SJSA1 (cell line): ENCODE measurements around the gene MYCL. TPM values are rescaled to one million over a fixed set of nuclear protein-coding genes. Genes with fewer than 3 reads are reported as not detected.
A peak's percentile ranks its signal among the peaks of the same experiment; 100 is the strongest.
"Not testable (repeated sequence)": the region's sequence is repeated elsewhere in the genome, so short reads cannot be mapped to it uniquely, and the experiment has no call there.

Experiments used
- DNase-seq, 2 experiments: peaks; one replicate each; pipeline ENCODE4 v3.0.0-alpha.2; 2015 to 2020; ENCODE audit warnings: low spot score in 2 of 2, low read depth in 1 of 2
- H3K27ac ChIP-seq: fragments of 250-450 bp; sonication (Bioruptor Pico); 2 replicates; pipeline ENCODE4 v1.5.1; 2020; ENCODE audit warnings: mild to moderate bottlenecking, moderate library complexity
- H3K27me3 ChIP-seq: fragments of 250-450 bp; sonication (Bioruptor Pico); replicated peaks from 2 replicates; pipeline ENCODE4 v1.5.1; 2020; ENCODE audit warnings: mild to moderate bottlenecking, moderate library complexity
- H3K36me3 ChIP-seq: fragments of 250-450 bp; sonication (Bioruptor Pico); 2 replicates; pipeline ENCODE4 v1.5.1; 2020; ENCODE audit warnings: mild to moderate bottlenecking
- H3K4me1 ChIP-seq: fragments of 250-450 bp; sonication (Bioruptor Pico); replicated peaks from 2 replicates; pipeline ENCODE4 v1.6.1; 2021; ENCODE audit warnings: mild to moderate bottlenecking
- H3K4me3 ChIP-seq: fragments of 250-450 bp; sonication (Bioruptor Pico); 2 replicates; pipeline ENCODE4 v1.5.1; 2020; ENCODE audit warnings: mild to moderate bottlenecking
- H3K9me3 ChIP-seq: fragments of 250-450 bp; sonication (Bioruptor Pico); replicated peaks from 2 replicates; pipeline ENCODE4 v1.5.1; 2020; ENCODE audit warnings: mild to moderate bottlenecking
- total RNA-seq: library from RNA; depleted of rRNA; stranded (reverse); fragments of >200 nt; shearing (Covaris generic); gene quantifications from 2 replicates; pipeline ENCODE4 v1.2.3, GENCODE V29; 2014

MYCL gene
- total RNA-seq, 1 experiment from 2014 or later, result 8.1 TPM

DNA sequence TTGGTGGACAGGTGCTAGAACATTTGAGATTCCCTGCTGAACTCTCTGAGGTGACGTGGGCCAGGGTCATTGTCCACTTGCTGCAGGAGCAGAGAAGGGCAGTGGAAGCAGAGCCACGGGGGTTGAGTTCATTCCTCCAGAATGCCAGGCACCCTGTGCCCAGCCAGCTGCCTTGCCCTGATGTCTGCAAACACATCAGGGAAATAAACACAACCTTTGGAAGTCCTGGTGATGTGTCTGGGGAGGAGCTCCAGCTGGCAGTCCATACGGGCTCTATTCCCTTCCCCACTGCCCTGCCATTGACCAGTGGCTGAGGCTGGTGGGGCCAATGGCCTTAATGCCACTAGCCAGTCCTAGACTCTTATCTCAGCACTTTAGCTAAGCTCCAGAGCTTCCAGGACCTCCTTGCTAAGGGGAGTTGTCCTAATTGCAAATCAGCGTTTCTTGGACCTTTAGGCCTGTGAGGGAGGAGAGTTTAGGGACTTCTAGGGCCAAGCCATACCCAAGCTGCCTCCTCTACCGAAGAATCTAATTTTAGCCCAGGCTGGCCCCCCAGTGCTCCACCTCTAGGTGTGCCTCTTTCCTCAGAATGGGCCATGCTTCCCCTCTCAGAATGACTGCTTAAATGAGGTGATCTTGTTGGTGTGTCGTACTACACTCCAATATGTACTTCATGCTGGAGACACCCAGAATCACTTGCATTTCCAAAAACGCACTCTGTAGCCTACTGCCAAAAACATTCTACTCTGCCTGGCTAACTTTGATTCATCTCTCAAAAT lies 27.3 kb upstream of the MYCL start:
- Histone ChIP-seq H3K36me3 (no peaks in the 10 kb centered on the region), H3K4me3 (no peak overlapping the region), H3K9me3 (no peaks in the 10 kb centered on the region), H3K4me1 (no peaks in the 10 kb centered on the region), H3K27me3 (no peaks in the 10 kb centered on the region), H3K27ac (no peak overlapping the region)
- no peak for DNase-seq

DNA sequence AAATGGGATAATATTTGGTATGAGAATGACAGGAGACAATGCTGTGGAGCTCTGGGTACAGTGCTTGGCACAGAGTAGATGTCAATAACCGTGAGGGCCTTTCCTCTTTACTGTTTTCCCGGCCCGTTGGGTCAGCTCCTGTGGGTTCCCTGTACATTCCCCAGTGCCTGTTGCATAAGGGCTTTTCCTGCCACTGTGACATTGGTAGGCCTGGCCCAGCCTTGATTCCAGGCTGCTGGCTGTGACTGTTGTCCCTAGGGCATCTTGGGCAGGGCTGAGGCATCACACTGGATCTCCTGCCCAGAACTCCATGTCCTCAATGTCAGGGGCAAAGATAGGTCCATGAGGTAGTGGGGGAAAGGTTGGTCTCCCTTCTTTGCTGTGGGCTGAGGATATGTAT lies 25.8 kb upstream of the MYCL start:
- Histone ChIP-seq H3K27me3 (no peaks in the 10 kb centered on the region), H3K4me3 (no peak overlapping the region), H3K27ac (no peak overlapping the region), H3K36me3 (no peaks in the 10 kb centered on the region), H3K4me1 (no peaks in the 10 kb centered on the region), H3K9me3 (no peaks in the 10 kb centered on the region)
- no peak for DNase-seq

DNA sequence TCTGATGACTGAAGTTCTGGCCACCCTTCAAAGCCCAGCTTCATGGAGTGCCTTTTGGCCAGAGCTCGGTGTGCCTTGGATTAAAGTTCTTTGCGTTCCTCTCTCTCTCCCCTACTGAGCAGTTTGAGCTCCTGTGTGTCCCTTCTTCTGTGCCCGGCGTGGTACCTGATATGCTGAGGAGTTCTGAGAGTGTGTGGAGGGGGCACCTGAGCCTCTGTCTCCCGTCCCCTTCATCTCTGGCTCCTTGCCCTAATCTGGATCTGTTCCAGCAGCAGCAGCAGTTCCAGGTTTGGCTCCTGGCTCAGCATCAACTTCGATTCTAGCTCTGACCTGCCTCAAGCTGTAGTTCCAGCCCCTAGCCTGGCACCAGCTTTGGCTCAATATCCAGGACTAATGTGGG lies 25.1 kb upstream of the MYCL start:
- H3K9me3 ChIP-seq, result no peaks in the 10 kb centered on the region
- no peaks in the 10 kb centered on the region for H3K27me3 ChIP-seq
- H3K4me1 ChIP-seq, result no peaks in the 10 kb centered on the region
- no peaks in the 10 kb centered on the region for H3K36me3 ChIP-seq
- no peak overlapping the region for H3K27ac ChIP-seq
- DNase-seq, result no peak
- H3K4me3 ChIP-seq, result no peak overlapping the region

- H3K4me3 ChIP-seq, result no peak overlapping the region
- H3K36me3 ChIP-seq, result no peaks in the 10 kb centered on the region
- H3K4me1 ChIP-seq, result no peaks in the 10 kb centered on the region
- no peak for DNase-seq
- H3K27me3 ChIP-seq, result no peaks in the 10 kb centered on the region
- no peak overlapping the region for H3K27ac ChIP-seq
- H3K9me3 ChIP-seq, result no peaks in the 10 kb centered on the region
These were observed 24.7 kb upstream of the MYCL start for GRCh38 chr1:39926343-39926793.

GRCh38 chr1:39925721-39926342 lies 24.1 kb upstream of the MYCL start:
- DNase-seq, result no peak
- Histone ChIP-seq H3K27ac (no peak overlapping the region), H3K4me1 (no peaks in the 10 kb centered on the region), H3K27me3 (no peaks in the 10 kb centered on the region), H3K4me3 (no peak overlapping the region), H3K9me3 (no peaks in the 10 kb centered on the region), H3K36me3 (no peaks in the 10 kb centered on the region)

DNA sequence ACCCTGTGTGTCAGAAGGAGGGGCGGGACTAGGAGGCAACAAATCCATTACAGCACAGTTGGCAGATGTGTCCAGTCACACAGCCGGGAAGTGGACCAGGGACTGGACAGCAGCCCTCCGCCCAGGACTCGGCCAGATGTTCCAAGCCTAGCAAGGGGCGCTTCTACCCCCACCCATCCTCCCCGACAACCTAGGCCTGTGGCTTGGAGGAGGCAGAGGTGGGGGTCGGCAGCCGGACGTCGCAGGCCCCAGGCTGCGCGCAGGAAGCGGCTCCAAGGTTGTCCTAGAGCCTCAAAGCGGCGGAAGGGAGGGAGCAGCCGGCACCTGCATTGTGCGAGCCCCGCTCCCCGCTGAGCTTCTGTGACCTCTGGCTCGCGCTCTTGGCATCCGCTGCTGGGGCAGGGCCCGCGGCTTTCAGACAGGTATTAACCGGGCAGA lies 20.6 kb upstream of the MYCL start:
- H3K27me3 ChIP-seq, result no peaks in the 10 kb centered on the region
- no peaks in the 10 kb centered on the region for H3K36me3 ChIP-seq
- H3K27ac ChIP-seq, result no peak overlapping the region
- H3K4me3 ChIP-seq, result no peak overlapping the region
- H3K9me3 ChIP-seq, result no peaks in the 10 kb centered on the region
- DNase-seq, result no peak
- H3K4me1 ChIP-seq, result no peaks in the 10 kb centered on the region

DNA sequence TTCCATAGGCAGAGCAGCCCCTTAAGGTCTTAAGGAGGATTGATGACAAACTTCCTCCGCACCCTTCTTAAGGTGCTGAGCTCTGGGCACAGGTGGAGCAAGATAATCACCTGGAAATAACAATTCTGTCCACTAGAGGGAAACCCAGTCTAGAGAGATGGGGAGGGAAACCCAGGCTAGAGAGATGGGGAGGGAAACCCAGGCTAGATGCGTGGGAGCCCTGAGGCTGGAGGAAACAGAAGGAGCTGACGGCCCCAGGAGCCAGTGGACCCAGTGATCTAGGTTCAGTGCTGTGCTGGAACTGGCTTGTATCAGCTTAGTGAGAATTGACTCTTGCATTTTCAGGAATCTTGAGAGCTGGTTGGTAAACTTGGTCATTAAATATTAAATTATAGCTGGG lies 17.8 kb upstream of the MYCL start:
- Histone ChIP-seq H3K36me3 (no peaks in the 10 kb centered on the region), H3K4me3 (no peak overlapping the region), H3K4me1 (no peaks in the 10 kb centered on the region), H3K9me3 (no peaks in the 10 kb centered on the region), H3K27ac (no peak overlapping the region), H3K27me3 (no peaks in the 10 kb centered on the region)
- peak in 1 of 2 experiments; percentile 37 for DNase-seq

DNA sequence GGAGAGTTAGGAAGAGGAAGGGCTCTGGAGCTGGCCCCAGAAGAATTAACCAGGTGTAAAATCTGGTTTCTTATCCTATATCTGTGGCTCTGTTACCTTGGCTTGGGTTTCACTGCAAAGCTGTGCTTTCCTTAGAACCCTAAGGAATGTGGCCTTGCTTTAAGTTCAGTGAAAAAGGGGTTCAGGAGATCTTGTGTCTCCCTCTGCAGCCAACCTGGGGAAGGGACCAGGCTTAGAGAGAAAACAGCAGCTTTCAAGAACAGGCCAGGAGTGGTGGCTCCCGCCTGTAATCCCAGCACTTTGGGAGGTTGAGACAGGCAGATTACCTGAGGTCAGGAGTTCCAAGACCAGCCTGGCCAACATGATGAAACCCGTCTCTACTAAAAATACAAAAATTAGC lies 16.1 kb upstream of the MYCL start:
- H3K9me3 ChIP-seq, result no peaks in the 10 kb centered on the region
- DNase-seq, result no peak
- H3K27ac ChIP-seq, result no peak overlapping the region
- H3K4me1 ChIP-seq, result no peaks in the 10 kb centered on the region
- H3K27me3 ChIP-seq, result no peaks in the 10 kb centered on the region
- no peaks in the 10 kb centered on the region for H3K36me3 ChIP-seq
- no peak overlapping the region for H3K4me3 ChIP-seq

DNA sequence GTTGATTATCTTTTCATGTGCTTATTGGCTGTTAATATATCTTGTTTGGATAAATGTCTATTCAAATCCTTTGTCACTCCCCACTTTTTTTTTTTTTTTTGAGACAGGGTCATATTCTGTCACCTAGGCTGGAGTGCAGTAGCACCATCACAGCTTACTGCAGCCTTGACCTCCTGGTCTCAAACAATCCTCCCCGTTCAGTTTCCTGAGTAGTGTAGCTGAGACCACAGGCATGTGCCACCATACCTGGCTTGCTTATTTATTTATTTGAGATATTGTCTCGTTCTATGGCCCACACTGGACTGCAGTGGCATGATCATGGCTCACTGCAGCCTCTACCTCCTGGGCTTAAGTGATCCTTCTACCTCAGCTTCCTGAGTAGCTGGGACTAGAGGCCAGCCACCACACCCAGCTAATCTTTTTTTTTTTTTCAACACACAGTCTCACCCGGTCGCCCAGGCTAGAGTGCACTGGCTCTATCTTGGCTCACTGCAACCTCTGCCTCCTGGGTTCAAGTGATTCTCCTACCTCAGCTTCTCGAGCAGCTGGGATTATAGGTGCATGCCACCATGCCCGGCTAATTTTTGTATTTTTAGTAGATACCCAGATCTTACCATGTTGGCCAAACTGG lies 13.9 kb upstream of the MYCL start:
- DNase-seq, result no peak
- Histone ChIP-seq H3K4me3 (no peak overlapping the region), H3K27me3 (no peaks in the 10 kb centered on the region), H3K4me1 (no peaks in the 10 kb centered on the region), H3K9me3 (no peaks in the 10 kb centered on the region), H3K36me3 (no peaks in the 10 kb centered on the region), H3K27ac (no peak overlapping the region)

DNA sequence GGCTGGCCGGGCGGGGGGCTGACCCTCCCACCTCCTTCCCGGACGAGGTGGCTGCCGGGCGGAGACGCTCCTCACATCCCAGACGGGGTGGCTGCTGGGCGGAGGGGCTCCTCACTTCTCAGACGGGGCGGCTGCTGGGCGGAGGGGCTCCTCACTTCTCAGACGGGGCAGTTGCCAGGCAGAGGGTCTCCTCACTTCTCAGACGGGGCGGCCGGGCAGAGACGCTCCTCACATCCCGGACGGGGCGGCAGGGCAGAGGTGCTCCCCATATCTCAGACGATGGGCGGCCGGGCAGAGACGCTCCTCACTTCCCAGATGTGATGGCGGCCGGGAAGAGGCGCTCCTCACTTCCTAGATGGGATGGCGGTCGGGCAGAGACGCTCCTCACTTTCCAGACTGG lies 11.4 kb upstream of the MYCL start:
- DNase-seq, H3K4me1 ChIP-seq, H3K9me3 ChIP-seq, H3K27me3 ChIP-seq, H3K4me3 ChIP-seq, H3K36me3 ChIP-seq, H3K27ac ChIP-seq: not testable (repeated sequence)

GRCh38 chr1:39910263-39910662 lies 8.5 kb upstream of the MYCL start:
- no peaks in the 10 kb centered on the region for H3K36me3 ChIP-seq
- H3K4me3 ChIP-seq, result no peak overlapping the region
- no peaks in the 10 kb centered on the region for H3K27me3 ChIP-seq
- H3K27ac ChIP-seq, result no peak overlapping the region
- peaks cover 8% of the 10 kb centered on the region for H3K9me3 ChIP-seq
- DNase-seq, result no peak
- H3K4me1 ChIP-seq, result no peaks in the 10 kb centered on the region

DNA sequence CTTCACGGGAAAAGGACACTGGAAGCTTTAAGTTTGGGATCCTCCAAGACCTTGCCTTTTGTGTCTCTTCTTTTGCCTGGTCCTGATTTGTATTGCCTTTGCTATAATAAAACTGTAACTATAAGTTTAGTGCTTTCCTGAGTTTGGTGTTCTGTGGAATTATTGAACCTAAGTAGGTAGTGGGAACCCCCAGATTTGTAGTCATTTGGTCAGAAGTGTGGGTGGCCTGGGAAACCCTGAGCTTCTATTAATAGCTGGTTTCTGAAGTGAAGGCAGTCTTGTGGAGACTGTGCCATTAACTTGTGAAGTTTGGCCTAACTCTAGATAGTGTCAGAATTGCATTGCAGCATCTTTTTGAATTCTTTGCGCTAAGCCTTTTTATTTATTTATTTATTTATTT lies 6.8 kb upstream of the MYCL start:
- DNase-seq, result no peak
- Histone ChIP-seq H3K27me3 (no peaks in the 10 kb centered on the region), H3K36me3 (no peaks in the 10 kb centered on the region), H3K4me3 (no peak overlapping the region), H3K9me3 (peaks cover 8% of the 10 kb centered on the region), H3K4me1 (no peaks in the 10 kb centered on the region), H3K27ac (no peak overlapping the region)

DNA sequence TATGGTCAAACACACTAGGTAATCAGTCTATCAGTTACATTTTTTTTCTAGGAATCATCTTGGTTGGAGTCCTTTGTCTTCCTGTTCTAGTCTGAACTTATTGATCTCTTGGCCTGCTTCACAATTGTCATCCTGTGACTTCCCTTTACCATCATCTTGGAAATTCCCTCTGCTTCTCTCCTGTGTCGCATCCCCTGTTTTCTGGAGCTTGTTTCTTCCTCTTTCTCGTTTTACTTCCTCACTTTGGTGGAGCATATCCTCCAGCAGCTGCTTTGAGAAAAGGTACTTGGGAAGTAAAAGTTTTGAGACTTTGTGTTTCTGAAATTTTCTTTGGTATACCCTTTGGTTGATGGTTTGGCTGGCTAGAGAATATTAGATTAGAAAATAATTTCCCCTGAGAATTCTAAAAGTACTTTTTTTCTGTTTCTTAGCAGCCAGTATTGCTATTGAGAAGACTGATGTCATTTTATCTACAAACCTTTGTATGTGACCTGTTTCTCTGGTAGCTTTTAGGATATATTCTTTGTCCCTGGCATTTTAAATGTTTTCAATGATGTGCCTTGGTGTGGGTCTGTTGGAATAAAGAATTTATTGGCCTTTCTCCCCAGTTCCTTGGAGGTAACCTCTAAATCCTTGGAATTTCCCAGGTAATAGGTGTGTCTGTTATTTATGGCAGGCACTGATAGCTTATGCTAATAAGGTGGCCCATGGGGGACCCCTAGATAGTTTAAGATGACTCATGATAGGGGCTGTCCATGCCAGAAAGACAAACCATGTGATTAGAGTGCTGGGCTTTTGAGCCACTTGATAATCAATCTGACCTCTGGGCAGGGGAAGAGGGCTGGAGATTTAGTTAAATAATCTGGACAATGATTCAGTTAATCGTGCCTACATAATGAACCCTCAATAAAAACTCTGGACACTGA lies 6.1 kb upstream of the MYCL start:
- no peak for DNase-seq
- H3K36me3 ChIP-seq, result no peaks in the 10 kb centered on the region
- H3K27me3 ChIP-seq, result no peaks in the 10 kb centered on the region
- no peak overlapping the region for H3K4me3 ChIP-seq
- peaks cover 8% of the 10 kb centered on the region for H3K9me3 ChIP-seq
- H3K4me1 ChIP-seq, result no peaks in the 10 kb centered on the region
- H3K27ac ChIP-seq, result no peak overlapping the region
